Thyroid gland (tissue), 4 donors: Measurements from ENCODE around the gene MIER2.
"Not testable (repeated sequence)": the region's sequence is repeated elsewhere in the genome, so short reads cannot be mapped to it uniquely, and the experiment has no call there.

Source experiments
- POLR2A ChIP-seq, 2 donors: fragments of 450-650 bp; IDR thresholded peaks; one replicate each; pipeline ENCODE4 v1.6.1; 2017; ENCODE audit warnings: antibody characterized with exemption in 2 of 2, mild to moderate bottlenecking in 2 of 2, moderate library complexity in 1 of 2
- TF ChIP-seq, protein P1 (sequence below), 6 experiments: fragments of 200-600 bp in 3 of 6; fragments of 450-650 bp in 3 of 6; sonication (generic) in 3 of 6; IDR thresholded peaks; one replicate each; pipeline ENCODE4 v1.5.1; 2016 to 2019; ENCODE audit warnings: antibody characterized with exemption in 6 of 6, mild to moderate bottlenecking in 2 of 6, inconsistent platforms in 1 of 6, moderate library complexity in 1 of 6

DNA sequence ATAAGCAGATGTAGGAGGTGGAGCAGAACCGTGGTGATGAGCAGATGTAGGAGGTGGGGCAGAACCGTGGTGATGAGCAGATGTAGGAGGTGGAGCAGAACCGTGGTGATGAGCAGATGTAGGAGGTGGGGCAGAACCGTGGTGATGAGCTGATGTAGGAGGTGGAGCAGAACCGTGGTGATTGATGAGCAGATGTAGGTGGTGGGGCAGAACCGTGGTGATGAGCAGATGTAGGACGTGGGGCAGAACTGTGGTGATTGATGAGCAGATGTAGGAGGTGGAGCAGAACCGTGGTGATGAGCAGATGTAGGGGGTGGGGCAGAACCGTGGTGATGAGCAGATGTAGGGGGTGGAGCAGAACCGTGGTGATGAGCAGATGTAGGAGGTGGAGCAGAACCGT lies 37.3 kb upstream of the MIER2 start:
- TF ChIP-seq, protein P1, sequence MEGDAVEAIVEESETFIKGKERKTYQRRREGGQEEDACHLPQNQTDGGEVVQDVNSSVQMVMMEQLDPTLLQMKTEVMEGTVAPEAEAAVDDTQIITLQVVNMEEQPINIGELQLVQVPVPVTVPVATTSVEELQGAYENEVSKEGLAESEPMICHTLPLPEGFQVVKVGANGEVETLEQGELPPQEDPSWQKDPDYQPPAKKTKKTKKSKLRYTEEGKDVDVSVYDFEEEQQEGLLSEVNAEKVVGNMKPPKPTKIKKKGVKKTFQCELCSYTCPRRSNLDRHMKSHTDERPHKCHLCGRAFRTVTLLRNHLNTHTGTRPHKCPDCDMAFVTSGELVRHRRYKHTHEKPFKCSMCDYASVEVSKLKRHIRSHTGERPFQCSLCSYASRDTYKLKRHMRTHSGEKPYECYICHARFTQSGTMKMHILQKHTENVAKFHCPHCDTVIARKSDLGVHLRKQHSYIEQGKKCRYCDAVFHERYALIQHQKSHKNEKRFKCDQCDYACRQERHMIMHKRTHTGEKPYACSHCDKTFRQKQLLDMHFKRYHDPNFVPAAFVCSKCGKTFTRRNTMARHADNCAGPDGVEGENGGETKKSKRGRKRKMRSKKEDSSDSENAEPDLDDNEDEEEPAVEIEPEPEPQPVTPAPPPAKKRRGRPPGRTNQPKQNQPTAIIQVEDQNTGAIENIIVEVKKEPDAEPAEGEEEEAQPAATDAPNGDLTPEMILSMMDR (IDR thresholded peaks at IDR 0.05) = not testable (repeated sequence)
- TF ChIP-seq POLR2A (IDR thresholded peaks at IDR 0.05) = not testable (repeated sequence)
